Stromal cell of bone marrow (primary cell): ENCODE results near the gene HUS1.
"Not testable (repeated sequence)": the region's sequence is repeated elsewhere in the genome, so short reads cannot be mapped to it uniquely, and the experiment has no call there.

Experiments
- DNase-seq: peaks from one replicate; pipeline ENCODE4 v3.0.0-alpha.2; 2012; ENCODE audit warnings: low read depth

Gene HUS1

GRCh38 chr7:47923081-47923875 lies 56.1 kb downstream of the HUS1 start:
- not testable (repeated sequence) for DNase-seq

GRCh38 chr7:47916514-47916913 lies 62.9 kb downstream of the HUS1 start:
- DNase-seq: not testable (repeated sequence)

- DNase-seq: no peak
Observed at GRCh38 chr7:47915616-47915976, 63.8 kb downstream of the HUS1 start.

GRCh38 chr7:47914717-47915615 lies 64.4 kb downstream of the HUS1 start:
- no peak for DNase-seq
